GM19395 (cell line): ENCODE measurements around the gene IDH3G.

ENCODE experiments used
- ATAC-seq: cut with Tn5 transposase; IDR thresholded peaks from one replicate; pipeline ENCODE4 v1.9.1; 2021; ENCODE audit warnings: mild to moderate bottlenecking, moderate library complexity; ENCODE audit not compliant: unreplicated experiment

IDH3G gene

GRCh38 chrX:153816831-153817690 lies 22.9 kb upstream of the IDH3G start:
- no peak for ATAC-seq

GRCh38 chrX:153814591-153815315 lies 20.6 kb upstream of the IDH3G start:
- no peak for ATAC-seq

GRCh38 chrX:153813161-153813560 lies 19.0 kb upstream of the IDH3G start:
- ATAC-seq: no peak

GRCh38 chrX:153812220-153812619 lies 18.0 kb upstream of the IDH3G start:
- ATAC-seq: no peak

- ATAC-seq: no peak
These were observed 13.8 kb upstream of the IDH3G start for GRCh38 chrX:153807976-153808375.

GRCh38 chrX:153806999-153807575 lies 12.9 kb upstream of the IDH3G start:
- ATAC-seq: no peak

GRCh38 chrX:153805436-153805835 lies 11.3 kb upstream of the IDH3G start:
- ATAC-seq: no peak

GRCh38 chrX:153804621-153805020 lies 10.4 kb upstream of the IDH3G start:
- no peak for ATAC-seq

- no peak for ATAC-seq
These were observed 10.0 kb upstream of the IDH3G start for GRCh38 chrX:153804100-153804595.

- no peak for ATAC-seq
These were observed 9.3 kb upstream of the IDH3G start for GRCh38 chrX:153803211-153804099.

GRCh38 chrX:153802513-153803045 lies 8.4 kb upstream of the IDH3G start:
- no peak for ATAC-seq

GRCh38 chrX:153801669-153802068 lies 7.5 kb upstream of the IDH3G start:
- ATAC-seq: no peak

GRCh38 chrX:153800746-153801145 lies 6.6 kb upstream of the IDH3G start:
- ATAC-seq: no peak

GRCh38 chrX:153800177-153800722 lies 6.1 kb upstream of the IDH3G start:
- no peak for ATAC-seq

- no peak for ATAC-seq
These were observed 5.2 kb upstream of the IDH3G start for GRCh38 chrX:153799326-153799725.

GRCh38 chrX:153797415-153798015 lies 3.3 kb upstream of the IDH3G start:
- no peak for ATAC-seq

- ATAC-seq: no peak
These were observed 982 bp upstream of the IDH3G start for GRCh38 chrX:153794897-153795816.

- no peak for ATAC-seq
These were observed 884 bp downstream of the IDH3G start for GRCh38 chrX:153793291-153793690.

GRCh38 chrX:153792368-153792767 lies 1.8 kb downstream of the IDH3G start:
- no peak for ATAC-seq
